Stimulated activated CD4-positive, alpha-beta T cell treated with anti-CD3 and anti-CD28 coated beads, Interleukin-1b, Interleukin-23, amount 100 ng/mL, for 4 hours (primary cell): ENCODE measurements around the gene TSPAN5.
"Not testable (repeated sequence)": the region's sequence is repeated elsewhere in the genome, so short reads cannot be mapped to it uniquely, and the experiment has no call there.

Source experiments
- DNase-seq, 2 donors: peaks; one replicate each; pipeline ENCODE4 v3.0.0-alpha.2; 2020; ENCODE audit warnings: low read depth in 2 of 2

TSPAN5 gene

DNA sequence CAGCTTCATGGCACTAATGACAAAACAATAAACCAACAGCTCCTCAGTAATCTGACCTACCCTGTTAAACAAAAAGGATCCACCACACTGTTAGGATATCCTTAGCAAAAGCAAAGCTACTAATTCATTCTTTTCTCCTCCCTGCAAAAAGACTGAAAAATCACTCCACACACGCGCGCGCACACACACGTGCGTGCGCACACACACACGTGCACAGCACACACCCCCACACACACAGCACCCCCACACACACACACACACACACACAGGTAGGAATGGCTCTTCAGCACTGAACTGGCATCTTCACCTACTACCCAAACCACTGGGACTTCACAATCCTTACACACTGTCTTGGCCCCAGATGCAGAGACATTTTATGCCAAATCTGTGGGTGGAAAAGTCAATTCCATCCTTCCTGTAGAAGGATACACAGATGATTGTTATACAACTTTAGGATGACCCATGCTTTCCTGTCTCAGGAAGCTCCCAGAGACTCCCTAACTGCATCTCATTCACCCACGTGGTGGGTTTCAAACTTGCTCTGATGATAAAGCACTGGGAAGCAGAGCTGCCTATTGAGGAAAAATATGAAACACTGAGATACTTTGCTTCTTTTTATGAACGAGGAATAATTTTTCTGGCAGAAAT, 102.5 kb downstream of the TSPAN5 start:
- no peak for DNase-seq

GRCh38 chr4:98546910-98547594, 111.4 kb downstream of the TSPAN5 start:
- no peak for DNase-seq

DNA sequence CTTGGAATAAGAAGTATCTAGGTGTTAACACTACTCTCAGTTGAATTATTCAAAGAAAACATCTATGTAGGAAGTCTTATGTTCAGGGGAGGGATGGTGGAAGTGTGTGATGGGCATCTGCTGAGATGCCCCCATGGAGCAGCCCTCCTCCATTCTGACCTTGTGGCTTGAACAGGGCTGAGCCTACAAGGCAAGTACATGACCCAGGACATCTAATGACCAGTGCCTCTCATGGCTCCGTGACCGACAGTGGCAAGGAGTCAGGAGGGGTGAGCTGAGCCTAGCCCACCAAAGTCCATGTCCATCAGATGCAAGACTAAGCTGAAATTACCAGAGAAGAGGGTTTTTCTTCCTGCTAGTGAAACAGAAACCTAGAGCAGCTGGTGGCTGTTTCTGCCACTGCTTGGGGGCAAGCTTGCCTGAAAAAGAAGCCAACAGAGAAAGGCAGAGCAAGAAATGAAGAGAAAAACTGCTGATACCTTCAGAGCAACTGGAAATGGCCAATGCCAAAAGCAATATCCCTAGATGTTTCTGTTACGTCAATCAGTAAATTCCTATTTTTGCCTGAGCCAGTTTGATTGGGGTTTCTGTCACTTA, 113.5 kb downstream of the TSPAN5 start:
- DNase-seq, result no peak

- DNase-seq, result no peak
Observed at GRCh38 chr4:98544141-98544817, 114.1 kb downstream of the TSPAN5 start.

DNA sequence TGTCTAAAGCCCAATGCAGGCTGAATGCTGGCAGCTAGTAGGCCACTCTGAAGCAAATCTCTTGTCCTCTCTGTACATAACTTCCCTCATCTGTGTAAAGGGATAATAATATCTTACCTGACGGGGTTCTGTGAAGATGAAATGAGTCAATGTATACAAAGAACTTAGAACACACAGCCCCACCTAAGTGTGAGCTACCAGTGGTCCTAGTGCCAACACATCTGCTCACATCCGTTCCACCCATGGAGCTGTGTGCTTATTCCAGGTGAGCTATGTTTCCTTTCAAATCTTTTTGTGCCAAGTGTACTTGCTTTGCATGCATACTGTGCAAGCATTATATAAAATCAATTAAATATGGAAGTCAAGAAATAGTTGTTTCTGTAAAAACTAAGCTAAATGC, 116.4 kb downstream of the TSPAN5 start:
- DNase-seq, result no peak

GRCh38 chr4:98540803-98541202, 117.6 kb downstream of the TSPAN5 start:
- DNase-seq, result no peak

DNA sequence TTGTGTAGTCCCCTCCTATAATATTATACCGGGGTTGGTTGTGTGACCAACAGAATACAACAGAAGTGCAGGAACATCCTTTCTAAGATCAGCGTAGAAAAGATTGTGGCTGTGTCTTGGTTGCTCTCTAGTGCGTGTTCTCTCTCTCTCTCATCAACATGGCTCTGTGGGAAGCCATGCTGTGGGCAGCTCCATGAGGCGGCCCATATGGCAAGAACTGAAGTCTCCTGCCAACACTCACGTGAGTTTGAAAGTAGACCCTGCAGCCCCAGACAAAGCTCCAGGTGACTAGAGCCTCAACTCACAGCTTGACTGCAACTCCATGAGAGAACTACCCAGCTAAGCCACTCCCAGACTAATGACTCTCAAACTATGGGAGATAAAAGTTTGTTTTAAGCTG, 118.7 kb downstream of the TSPAN5 start:
- no peak for DNase-seq

GRCh38 chr4:98539299-98539698, 119.1 kb downstream of the TSPAN5 start:
- no peak for DNase-seq

GRCh38 chr4:98536631-98537030, 121.8 kb downstream of the TSPAN5 start:
- DNase-seq, result no peak

DNA sequence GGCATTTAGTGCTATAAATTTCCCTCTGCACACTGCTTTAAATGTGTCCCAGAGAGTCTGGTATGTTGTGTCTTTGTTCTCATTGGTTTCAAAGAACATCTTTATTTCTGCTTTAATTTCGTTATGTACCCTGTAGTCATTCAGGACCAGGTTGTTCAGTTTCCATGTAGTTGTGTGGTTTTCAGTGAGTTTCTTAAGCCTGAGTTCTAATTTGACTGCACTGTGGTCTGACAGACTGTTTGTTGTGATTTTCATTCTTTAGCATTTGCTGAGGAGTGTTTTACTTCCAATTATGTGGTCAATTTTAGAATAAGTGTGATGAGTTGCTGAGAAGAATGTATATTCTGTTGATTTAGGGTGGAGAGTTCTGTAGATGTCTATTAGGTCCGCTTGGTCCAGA, 124.3 kb downstream of the TSPAN5 start:
- not testable (repeated sequence) for DNase-seq

DNA sequence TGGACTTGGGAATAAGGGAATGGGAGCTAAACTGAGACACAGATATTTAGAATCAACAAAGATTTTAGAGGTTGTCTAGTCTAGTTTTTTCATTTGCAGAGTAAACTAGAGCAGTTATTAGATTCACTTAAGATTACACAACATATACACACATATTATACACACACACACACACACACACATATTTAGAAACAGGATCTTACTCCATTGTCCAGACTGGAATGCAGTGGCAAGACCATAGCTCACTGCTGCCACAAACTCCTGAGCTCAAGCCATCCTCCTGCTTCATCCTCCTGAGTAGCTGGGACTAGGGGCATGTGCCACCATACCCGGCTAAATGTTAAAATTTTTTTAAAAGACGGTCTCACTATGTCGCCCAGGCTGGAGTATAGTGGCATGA, 127.8 kb downstream of the TSPAN5 start:
- no peak for DNase-seq

DNA sequence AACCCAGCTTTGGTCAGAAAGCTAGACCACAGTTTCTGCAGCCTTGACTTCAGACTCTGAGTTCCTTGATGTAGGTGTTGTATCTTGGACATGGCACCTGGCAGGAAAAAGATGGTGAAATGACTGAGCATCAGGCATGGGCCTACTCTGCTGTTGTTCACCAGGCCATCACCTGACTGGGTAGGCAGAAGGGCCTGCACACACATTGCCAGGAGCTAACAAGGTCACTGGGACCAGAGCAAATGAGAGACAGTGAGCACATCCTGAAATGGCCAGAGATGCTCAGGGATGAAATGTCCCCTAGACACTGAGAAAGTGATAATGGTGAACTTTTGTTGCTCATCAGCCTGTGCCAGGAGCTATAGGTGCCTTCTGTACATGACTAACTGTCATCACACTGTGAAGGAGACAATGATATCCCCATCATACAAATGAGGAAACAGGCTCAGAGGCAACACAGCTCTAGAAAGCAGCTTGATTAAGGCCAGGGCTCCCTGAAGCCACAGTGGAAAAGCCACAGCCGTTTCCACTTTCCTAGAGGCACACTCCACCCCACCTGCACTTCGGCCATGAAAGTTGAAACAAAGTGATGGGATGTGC, 128.3 kb downstream of the TSPAN5 start:
- no peak for DNase-seq

DNA sequence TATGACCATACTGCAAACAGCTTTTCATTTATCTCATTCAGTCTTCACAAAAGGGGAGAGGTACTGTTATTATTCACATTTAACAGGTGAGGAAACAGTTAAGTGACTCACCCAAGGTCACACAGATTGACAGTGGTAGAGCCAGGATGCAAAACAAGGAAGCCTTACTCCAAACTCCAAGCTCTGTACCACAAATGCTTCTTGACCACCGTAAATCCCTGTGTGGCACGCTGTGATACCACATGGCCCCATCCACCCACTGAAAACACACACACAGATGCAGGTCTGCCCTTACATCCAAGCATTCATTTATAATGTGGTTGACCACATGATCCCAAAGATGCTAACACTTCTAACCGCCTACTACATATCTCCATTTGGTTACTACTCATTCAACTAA, 129.5 kb downstream of the TSPAN5 start:
- DNase-seq, result no peak

DNA sequence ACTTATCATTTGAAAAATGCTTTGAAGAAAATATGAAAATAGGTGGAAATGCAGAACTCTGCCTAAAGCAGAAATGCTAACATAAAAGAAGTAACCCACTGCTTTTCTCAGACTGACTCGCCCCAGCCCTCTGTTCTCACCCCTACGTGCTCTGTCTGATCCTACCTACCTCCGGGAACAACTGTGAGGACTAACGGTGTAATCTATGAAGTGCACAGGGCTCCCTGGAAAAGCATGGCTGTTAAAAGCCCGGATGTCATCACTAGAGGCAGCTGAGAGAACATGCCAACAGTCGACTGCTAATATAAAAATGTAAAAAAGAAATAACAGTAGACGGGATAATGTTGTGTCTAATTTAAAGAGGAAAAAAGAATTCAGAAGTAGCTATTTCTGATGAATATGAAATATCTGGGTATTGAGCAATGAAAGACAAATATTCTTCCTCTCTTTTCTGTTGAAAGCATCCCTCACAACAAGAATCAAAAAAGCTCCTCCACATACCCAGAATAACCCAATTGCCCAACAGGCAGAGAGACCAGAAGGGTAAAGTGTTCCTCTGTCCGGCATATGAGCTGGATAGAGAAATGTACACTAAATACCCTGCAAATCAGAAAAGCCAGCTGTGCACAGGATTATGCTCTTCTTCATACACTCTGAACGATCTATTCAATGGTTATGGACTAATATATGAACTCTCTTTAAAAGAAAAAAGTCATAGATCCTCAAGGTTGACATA, 130.7 kb downstream of the TSPAN5 start:
- no peak for DNase-seq

GRCh38 chr4:98524230-98524629, 134.2 kb downstream of the TSPAN5 start:
- DNase-seq, result no peak

- DNase-seq, result no peak
Observed at GRCh38 chr4:98522636-98523395, 135.6 kb downstream of the TSPAN5 start.

- no peak for DNase-seq
Observed at GRCh38 chr4:98522062-98522461, 136.3 kb downstream of the TSPAN5 start.

DNA sequence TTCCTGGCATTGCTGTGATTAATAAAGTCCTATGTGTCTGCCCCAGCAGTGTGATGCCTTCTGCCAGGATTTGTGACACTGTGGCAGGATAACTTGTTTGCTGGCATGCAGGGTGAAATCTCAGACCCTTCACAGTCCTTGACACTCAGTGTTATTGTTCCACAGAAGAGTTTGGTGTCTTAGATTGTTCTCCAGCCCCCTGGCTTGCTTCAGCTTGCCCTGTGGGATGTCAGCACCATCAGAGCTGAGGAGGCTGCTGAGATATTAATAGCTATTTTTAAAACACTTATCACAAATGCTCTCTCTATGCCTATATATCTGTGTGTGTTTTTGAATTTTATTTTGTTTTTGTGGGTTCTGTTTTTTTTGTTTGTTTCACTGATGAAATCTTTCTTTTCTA, 136.9 kb downstream of the TSPAN5 start:
- no peak for DNase-seq

DNA sequence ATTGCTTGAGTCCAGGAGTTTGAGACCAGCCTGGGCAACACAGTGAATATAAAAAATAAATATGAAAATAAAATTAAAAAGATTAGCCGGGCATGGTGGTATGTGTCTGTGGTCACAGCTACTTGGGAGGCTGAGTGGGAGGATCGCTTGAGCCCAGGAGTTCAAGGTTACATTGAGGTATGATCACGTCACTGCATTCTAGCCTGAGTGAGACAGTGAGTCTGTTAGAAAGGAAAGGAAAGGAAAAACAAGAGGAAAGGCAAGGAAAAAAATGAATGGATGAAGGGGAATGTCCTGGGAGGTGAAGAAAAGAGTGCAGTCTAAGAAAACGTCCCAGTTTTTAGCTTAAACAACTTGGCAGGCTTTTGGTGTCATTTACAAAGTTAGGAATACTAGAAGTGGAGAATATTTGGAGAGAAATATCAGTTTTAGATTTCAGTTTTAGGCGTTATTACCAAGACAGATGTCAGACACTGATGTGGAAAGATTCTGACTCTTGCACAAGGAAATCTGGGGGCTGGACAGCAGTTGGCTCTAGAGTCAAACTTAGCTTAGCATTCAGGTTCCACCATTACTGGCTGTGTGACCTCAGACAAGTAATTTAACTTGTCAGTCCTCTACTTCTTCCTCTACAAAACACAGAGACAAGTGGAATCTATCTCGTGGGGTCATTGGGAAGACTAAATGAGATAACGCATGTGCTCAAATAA, 139.0 kb downstream of the TSPAN5 start:
- no peak for DNase-seq

- no peak for DNase-seq
Observed at GRCh38 chr4:98518559-98519267, 139.7 kb downstream of the TSPAN5 start.
